ENCODE data around the gene RPS19BP1.
A peak's percentile ranks its signal among the peaks of the same experiment; 100 is the strongest.

Gene RPS19BP1

GRCh38 chr22:39562839-39563489 lies 30.4 kb upstream of the RPS19BP1 start:
- POLR2A ChIA-PET, result no interaction called here
- H3K4me3 ChIP-seq (ENCODE audit: low read depth, low read length), result no peak overlapping the region
- no peak for DNase-seq (ENCODE audit: low read depth, low spot score)
- no peak for TF ChIP-seq CTCF (IDR thresholded peaks at IDR 0.05; ENCODE audit: insufficient read depth, low read length, missing control alignments)
- CTCF ChIA-PET, result interaction anchor here (1.8 kb wide), 1 partner anchor 461 kb away, joined by 10 read pairs; no protein-coding TSS in a partner anchor

GRCh38 chr22:39560127-39560526 lies 27.6 kb upstream of the RPS19BP1 start:
- ChIA-PET POLR2A (no interaction called here), CTCF (interaction anchor here (0.6 to 5.8 kb wide), 7 partner anchors 15 to 476 kb away, joined by 3 to 39 read pairs (median 3); no protein-coding TSS in a partner anchor)
- H3K4me3 ChIP-seq (ENCODE audit: low read depth, low read length), result no peak overlapping the region
- DNase-seq (ENCODE audit: low read depth, low spot score), result no peak
- no peak for TF ChIP-seq CTCF (IDR thresholded peaks at IDR 0.05; ENCODE audit: insufficient read depth, low read length, missing control alignments)

GRCh38 chr22:39559456-39560105 lies 27.0 kb upstream of the RPS19BP1 start:
- POLR2A ChIA-PET, result no interaction called here
- peak; percentile 41 for TF ChIP-seq CTCF (IDR thresholded peaks at IDR 0.05; ENCODE audit: insufficient read depth, low read length, missing control alignments)
- DNase-seq (ENCODE audit: low read depth, low spot score), result no peak
- no peak overlapping the region for H3K4me3 ChIP-seq (ENCODE audit: low read depth, low read length)
- CTCF ChIA-PET, result interaction anchor here (0.6 to 5.8 kb wide), 8 partner anchors 16 to 480 kb away, joined by 3 to 39 read pairs (median 3); no protein-coding TSS in a partner anchor

GRCh38 chr22:39558950-39559349 lies 26.4 kb upstream of the RPS19BP1 start:
- ChIA-PET CTCF (interaction anchor here (1.0 to 5.8 kb wide), 5 partner anchors 20 to 480 kb away, joined by 3 to 39 read pairs (median 7); no protein-coding TSS in a partner anchor), POLR2A (no interaction called here)
- no peak for TF ChIP-seq CTCF (IDR thresholded peaks at IDR 0.05; ENCODE audit: insufficient read depth, low read length, missing control alignments)
- no peak overlapping the region for H3K4me3 ChIP-seq (ENCODE audit: low read depth, low read length)
- no peak for DNase-seq (ENCODE audit: low read depth, low spot score)

- TF ChIP-seq CTCF (IDR thresholded peaks at IDR 0.05; ENCODE audit: insufficient read depth, low read length, missing control alignments), result no peak
- no peak overlapping the region for H3K4me3 ChIP-seq (ENCODE audit: low read depth, low read length)
- ChIA-PET CTCF (interaction anchor here (1.0 to 5.8 kb wide), 4 partner anchors 23 to 481 kb away, joined by 3 to 39 read pairs (median 8); no protein-coding TSS in a partner anchor), POLR2A (no interaction called here)
- DNase-seq (ENCODE audit: low read depth, low spot score), result no peak
These were observed 25.7 kb upstream of the RPS19BP1 start for GRCh38 chr22:39558254-39558727.

All from AG04449 (cell line).